ENCODE data around the gene NTHL1.

GRCh38 chr16:2096853-2097595 lies 49.4 kb upstream of the NTHL1 start:
- TF ChIP-seq FOXP2 (optimal IDR thresholded peaks at IDR 0.05; ENCODE audit: borderline replicate concordance, extremely low read depth, extremely low read length, insufficient read depth) = no peak
- TF ChIP-seq REST (IDR thresholded peaks at IDR 0.05; ENCODE audit: insufficient read depth in 1 of 2, low read depth in 2 of 2, low read length in 2 of 2) = no peak
- no peak for TF ChIP-seq SIN3A (IDR thresholded peaks at IDR 0.05; ENCODE audit: borderline replicate concordance, insufficient read depth, low read length)
- no peak for TF ChIP-seq TAF1 (IDR thresholded peaks at IDR 0.05; ENCODE audit: borderline replicate concordance, insufficient read depth, low read length)
- no peak for TF ChIP-seq POLR2AphosphoS5 (IDR thresholded peaks at IDR 0.05; ENCODE audit: low read depth, low read length)
